Endothelial cell of umbilical vein (primary cell): ENCODE results near the gene ZNF800. TPM values are rescaled to one million over a fixed set of nuclear protein-coding genes. Genes with fewer than 3 reads are reported as not detected.

ENCODE experiments used
- BruUV-seq: library from RNA; stranded (reverse); fragments of 400-500 nt; replicated peaks from 2 replicates; lab custom pipeline; 2021; lab: Mats Ljungman, UMichigan
- CTCF ChIA-PET: fragments of 300-600, 350-600 bp; sonication (Branson Sonifier 250); formaldehyde crosslinking; loops from one replicate; lab custom pipeline; 2021; ENCODE audit warnings: antibody characterized with exemption, inconsistent platforms; lab: Charles Lee
- POLR2A ChIA-PET: fragments of 300-600, 350-600 bp; sonication (Branson Sonifier 250); formaldehyde crosslinking; loops from one replicate; lab custom pipeline; 2021; ENCODE audit warnings: antibody characterized with exemption, inconsistent platforms; lab: Charles Lee
- DNase-seq: peaks from one replicate; pipeline ENCODE4 v3.0.0-alpha.2; 2011; ENCODE audit warnings: low read depth, low spot score
- FAIRE-seq: peaks from 2 replicates; lab custom pipeline; 2011; peaks lifted over from hg19 to GRCh38; lab: Jason Lieb, UNC
- H2AFZ ChIP-seq: 2 replicates; pipeline ENCODE4 v1.6.0; 2012; ENCODE audit warnings: low read depth, low read length, control low read depth, inconsistent platforms
- H3K27ac ChIP-seq: 2 replicates; pipeline ENCODE4 v1.5.1; 2011; ENCODE audit warnings: low read depth, mild to moderate bottlenecking, control low read depth, low read length, moderate library complexity; ENCODE audit not compliant: insufficient read depth
- H3K27me3 ChIP-seq, 2 experiments: 2 replicates each; pipeline versions ENCODE4 v1.6.0 to v1.6.1; 2011; ENCODE audit warnings: low read length in 2 of 2, mixed read lengths in 1 of 2; ENCODE audit not compliant: control insufficient read depth in 2 of 2, insufficient read depth in 2 of 2
- H3K36me3 ChIP-seq, 2 experiments: 2 replicates in 1 of 2; 3 replicates in 1 of 2; pipeline ENCODE4 v1.5.1; 2011; ENCODE audit warnings: low read length in 2 of 2, mild to moderate bottlenecking in 1 of 2, moderate library complexity in 1 of 2; ENCODE audit not compliant: control insufficient read depth in 2 of 2, insufficient read depth in 2 of 2; ENCODE audit errors: extremely low read depth in 1 of 2
- H3K4me1 ChIP-seq: 3 replicates; pipeline ENCODE4 v1.5.1; 2011; ENCODE audit warnings: mild to moderate bottlenecking, low read length; ENCODE audit not compliant: control insufficient read depth, insufficient read depth; ENCODE audit errors: extremely low read depth
- H3K4me2 ChIP-seq: 2 replicates; pipeline ENCODE4 v1.6.1; 2011; ENCODE audit warnings: low read length, control low read depth, mixed read lengths; ENCODE audit not compliant: insufficient read depth
- H3K4me3 ChIP-seq, 3 experiments: fragments of 200-600 bp in 1 of 3; sonication (generic), shearing (Covaris generic) in 1 of 3; replicated peaks in 1 of 3; 2 replicates each; pipeline ENCODE4 v1.5.1; 2011 to 2016; ENCODE audit warnings: control low read depth in 3 of 3, low read length in 3 of 3, mild to moderate bottlenecking in 2 of 3, inconsistent platforms in 1 of 3, low read depth in 1 of 3, moderate library complexity in 1 of 3; ENCODE audit not compliant: insufficient read depth in 1 of 3
- H3K79me2 ChIP-seq: 2 replicates; pipeline ENCODE4 v1.6.0; 2012; ENCODE audit warnings: low read length, inconsistent platforms; ENCODE audit not compliant: control insufficient read depth, insufficient read depth
- H3K9ac ChIP-seq: replicated peaks from 2 replicates; pipeline ENCODE3; 2011; ENCODE audit warnings: low read length, control low read depth; ENCODE audit not compliant: insufficient read depth; ENCODE audit errors: extremely low read depth
- H3K9me1 ChIP-seq: replicated peaks from 3 replicates; pipeline ENCODE4 v1.6.0; 2011; ENCODE audit warnings: mild to moderate bottlenecking, low read length; ENCODE audit not compliant: control insufficient read depth, insufficient read depth; ENCODE audit errors: extremely low read depth
- H3K9me3 ChIP-seq: replicated peaks from 2 replicates; pipeline ENCODE4 v1.5.1; 2012; ENCODE audit warnings: low read length, inconsistent platforms; ENCODE audit not compliant: control insufficient read depth, insufficient read depth
- H4K20me1 ChIP-seq: replicated peaks from 2 replicates; pipeline ENCODE3; 2011; ENCODE audit warnings: mild to moderate bottlenecking, low read length; ENCODE audit not compliant: control insufficient read depth, insufficient read depth; ENCODE audit errors: extremely low read depth
- CTCF ChIP-seq, 2 donors: IDR thresholded peaks; 1 replicate in 1 of 2; 2 replicates in 1 of 2; pipeline ENCODE4 v1.5.1; 2011; ENCODE audit warnings: low read length in 2 of 2, mild to moderate bottlenecking in 2 of 2, moderate library complexity in 2 of 2, control low read depth in 1 of 2, inconsistent platforms in 1 of 2, low read depth in 1 of 2; ENCODE audit not compliant: insufficient read depth in 1 of 2; ENCODE audit errors: extremely low read depth in 1 of 2
- EZH2 ChIP-seq: IDR thresholded peaks from 2 replicates; pipeline ENCODE4 v1.6.1; 2012; ENCODE audit warnings: borderline replicate concordance, low read depth, mild to moderate bottlenecking, moderate library complexity, low read length, inconsistent platforms; ENCODE audit not compliant: severe bottlenecking
- FOS ChIP-seq: IDR thresholded peaks from 2 replicates; pipeline ENCODE4 v1.6.1; 2011; ENCODE audit warnings: mild to moderate bottlenecking, low read length, moderate library complexity, borderline replicate concordance; ENCODE audit not compliant: insufficient read depth
- GATA2 ChIP-seq: IDR thresholded peaks from 2 replicates; pipeline ENCODE4 v1.7.0; 2011; ENCODE audit warnings: low read depth, mild to moderate bottlenecking, moderate library complexity, mixed read lengths, low read length; ENCODE audit not compliant: insufficient read length, insufficient read depth
- JUN ChIP-seq: IDR thresholded peaks from 2 replicates; pipeline ENCODE4 v1.6.1; 2011; ENCODE audit warnings: borderline replicate concordance, low read depth; ENCODE audit not compliant: insufficient read length, insufficient read depth
- MAX ChIP-seq: IDR thresholded peaks from 2 replicates; pipeline ENCODE4 v1.6.1; 2011; ENCODE audit not compliant: insufficient read depth, insufficient read length
- MYC ChIP-seq: IDR thresholded peaks from one replicate; pipeline ENCODE4 v1.6.1; 2011; ENCODE audit warnings: mild to moderate bottlenecking, low read depth, low read length
- POLR2A ChIP-seq: IDR thresholded peaks from 2 replicates; pipeline ENCODE4 v1.6.1; 2012; ENCODE audit warnings: low read depth, mild to moderate bottlenecking, control low read depth, low read length
- POLR2AphosphoS5 ChIP-seq: IDR thresholded peaks from 2 replicates; pipeline ENCODE4 v1.6.1; 2012; ENCODE audit warnings: low read depth, mild to moderate bottlenecking, control low read depth, low read length, moderate library complexity; ENCODE audit not compliant: insufficient read depth
- dilution Hi-C: fragments of 300-500 bp; cut with MboI; formaldehyde crosslinking; loops from one replicate; pipeline ENCODE4 v1.15.0; 2019; ENCODE audit warnings: low sequenced_read_pairs; ENCODE audit not compliant: extremely low pct_ligation_motif_present
- intact Hi-C: fragments of 100-400 bp; cut with micrococcal nuclease; formaldehyde crosslinking; loops from one replicate; pipeline ENCODE4 v1.10.0; 2022
- polyA plus RNA-seq, 4 experiments: library from polyadenylated mRNA; depleted of rRNA in 3 of 4; stranded (reverse) in 3 of 4; unstranded in 1 of 4; fragments of >200 nt; gene quantifications; 2 replicates each; pipeline versions ENCODE4 v1.2.1 to v1.2.3, GENCODE V29; 2011 to 2012; ENCODE audit warnings: missing spikeins in 1 of 4
- total RNA-seq: library from RNA; stranded (reverse); gene quantifications from 2 replicates; pipeline ENCODE4 v1.2.3, GENCODE V29; 2021

ZNF800 gene
- total and polyA plus RNA-seq, 2 donors (not counting 3 experiments of a cell fraction or from before 2014, with no cell fraction given), result 10.9 to 35.4 TPM

GRCh38 chr7:127348247-127348631 is 44.3 kb downstream of the ZNF800 start:
- Histone ChIP-seq H3K4me1 (peaks cover 8% of the 10 kb centered on the region), H3K9me1 (no peaks in the 10 kb centered on the region), H3K9ac (peak overlapping the region; percentile 36), H3K4me3 (peak overlapping the region; percentile 29 to 63 (median 35)), H3K4me2 (peak overlapping the region; percentile 87), H3K36me3 (peaks cover 0 to 3% of the 10 kb centered on the region in 2 experiments), H3K27me3 (no peaks in the 10 kb centered on the region), H3K9me3 (no peaks in the 10 kb centered on the region), H3K27ac (no peak overlapping the region), H4K20me1 (no peaks in the 10 kb centered on the region), H2AFZ (peak overlapping the region; percentile 57), H3K79me2 (no peaks in the 10 kb centered on the region)
- intact Hi-C loops (loop anchor here (2.0 to 5.0 kb wide), 2 partner anchors 239 to 861 kb away; partner anchors contain the start of genes ARF5 and GCC1), dilution Hi-C loops (no loop called here)
- no TSS peak for BruUV-seq
- DNase-seq (no peak), FAIRE-seq (no peak)
- TF ChIP-seq JUN, result no peak
- TF ChIP-seq MYC, result no peak
- no peak for TF ChIP-seq FOS
- TF ChIP-seq GATA2, result no peak
- TF ChIP-seq CTCF (IDR thresholded peaks at IDR 0.05; ENCODE audit: extremely low read depth in 1 of 2, insufficient read depth in 1 of 2, low read depth in 1 of 2, low read length in 2 of 2), result no peak
- TF ChIP-seq POLR2A, result no peak
- TF ChIP-seq MAX, result no peak
- TF ChIP-seq POLR2AphosphoS5, result no peak
- TF ChIP-seq EZH2, result no peak
- CTCF ChIA-PET, result interaction anchor here (0.6 to 3.4 kb wide), 26 partner anchors 8 to 974 kb away, joined by 3 to 28 read pairs (median 4); partner anchors contain the start of genes ARF5 and ZNF800
- POLR2A ChIA-PET, result interaction anchor here (0.7 kb wide), 1 partner anchor 235 kb away, joined by 5 read pairs; no protein-coding TSS in a partner anchor
